ENCODE data around the gene GTF2H4.
"Not testable (repeated sequence)": the region's sequence is repeated elsewhere in the genome, so short reads cannot be mapped to it uniquely, and the experiment has no call there.

GTF2H4 gene

DNA sequence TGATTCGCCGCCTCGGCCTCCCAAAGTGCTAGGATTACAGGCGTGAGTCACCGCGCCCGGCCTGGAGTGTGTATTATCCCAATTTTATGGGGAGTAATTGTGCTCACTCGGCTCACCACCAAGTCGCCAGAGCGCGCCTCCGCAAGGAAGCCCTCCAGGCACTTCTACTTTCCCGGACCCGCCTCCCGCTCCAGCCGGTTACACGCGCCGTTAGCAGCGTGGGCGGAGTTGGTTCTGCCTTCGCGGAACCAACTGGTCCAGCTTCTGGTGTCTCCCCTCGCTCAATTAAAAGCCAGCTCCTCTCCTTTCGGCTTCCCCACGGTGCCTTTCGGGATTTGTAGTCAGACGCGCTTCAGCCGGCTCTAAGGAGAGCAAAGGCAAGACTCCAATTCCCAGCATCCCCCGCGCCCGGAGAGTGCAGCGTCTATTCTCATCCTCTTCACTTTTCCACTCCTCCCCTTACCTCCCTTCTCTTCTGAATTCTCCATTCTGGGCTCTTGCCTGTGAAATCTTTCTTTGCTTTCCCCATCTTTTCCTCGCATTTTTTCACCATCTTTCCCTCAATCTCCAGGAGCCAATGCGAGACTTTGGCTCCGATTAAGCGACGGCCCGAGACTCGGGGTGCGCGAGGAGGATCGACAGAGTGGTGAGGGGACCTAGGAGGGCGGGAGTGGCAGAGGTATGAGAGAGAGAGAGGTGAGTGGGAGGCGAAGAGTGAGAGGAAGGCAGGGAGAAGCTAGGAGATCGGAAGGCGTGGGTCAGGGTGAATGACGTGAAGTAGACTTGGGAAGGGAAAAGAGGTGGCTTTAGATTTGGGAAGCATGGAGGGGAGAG, at the start of gene GTF2H4:
Gene GTF2H4 (plus strand): TSS at position 450 of the 834 bp plus-strand sequence.
- DNase-seq: peak; percentile 95

DNA sequence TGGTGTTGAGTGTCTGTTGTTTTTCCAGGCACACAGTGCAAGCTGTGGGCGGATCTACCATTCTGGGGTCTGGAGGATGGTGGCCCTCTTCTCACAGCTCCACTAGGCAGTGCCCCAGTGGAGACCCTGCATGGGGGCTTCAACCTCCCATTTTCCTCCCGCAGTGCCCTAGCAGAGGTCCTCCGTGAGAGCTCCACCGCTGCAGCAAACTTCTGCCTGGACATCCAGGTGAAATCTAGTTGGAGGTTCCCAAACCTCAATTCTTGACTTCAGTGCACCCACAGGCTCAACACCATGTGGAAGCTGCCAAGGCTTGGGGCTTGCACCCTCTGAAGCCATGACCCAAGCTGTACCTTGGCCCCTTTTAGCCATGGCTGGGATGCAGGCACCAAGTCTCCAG, 48.3 kb upstream of the GTF2H4 start:
- DNase-seq: not testable (repeated sequence)

DNA sequence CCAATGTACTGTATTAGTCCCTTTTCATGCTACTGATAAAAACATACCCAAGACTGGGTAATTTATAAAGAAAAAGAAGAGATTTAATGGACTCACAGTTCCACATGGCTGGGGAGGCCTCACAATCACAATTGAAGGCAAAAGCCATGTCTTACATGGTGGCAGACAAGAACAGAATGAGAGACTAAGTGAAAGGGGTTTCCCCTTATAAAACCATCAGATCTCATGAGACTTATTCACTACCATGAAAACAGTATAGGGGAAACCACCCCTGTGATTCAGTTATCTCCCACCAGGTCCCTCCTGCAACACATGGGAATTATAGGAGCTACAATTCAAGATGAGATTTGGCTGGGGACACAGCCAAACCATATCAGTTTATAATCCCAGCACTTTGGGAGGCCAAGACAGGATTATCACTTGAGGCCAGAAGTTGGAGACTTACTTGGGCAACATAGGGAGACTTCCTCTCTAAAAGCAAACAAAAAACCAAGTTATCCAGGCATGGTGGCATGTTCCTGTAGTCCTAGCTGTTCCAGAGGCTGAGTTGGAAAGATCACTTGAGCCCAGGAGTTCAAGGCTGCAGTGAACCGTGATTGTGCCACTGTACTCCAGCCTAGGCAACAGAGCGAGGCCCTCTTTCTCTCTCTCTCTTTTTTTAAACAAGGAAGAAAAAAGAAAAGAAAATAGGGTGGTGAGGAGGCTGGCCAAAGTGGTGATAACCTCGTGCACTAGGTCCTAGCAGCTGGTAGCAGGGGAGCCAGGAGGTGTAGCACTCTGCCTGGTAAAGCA, 46.6 kb upstream of the GTF2H4 start:
- no peak for DNase-seq

DNA sequence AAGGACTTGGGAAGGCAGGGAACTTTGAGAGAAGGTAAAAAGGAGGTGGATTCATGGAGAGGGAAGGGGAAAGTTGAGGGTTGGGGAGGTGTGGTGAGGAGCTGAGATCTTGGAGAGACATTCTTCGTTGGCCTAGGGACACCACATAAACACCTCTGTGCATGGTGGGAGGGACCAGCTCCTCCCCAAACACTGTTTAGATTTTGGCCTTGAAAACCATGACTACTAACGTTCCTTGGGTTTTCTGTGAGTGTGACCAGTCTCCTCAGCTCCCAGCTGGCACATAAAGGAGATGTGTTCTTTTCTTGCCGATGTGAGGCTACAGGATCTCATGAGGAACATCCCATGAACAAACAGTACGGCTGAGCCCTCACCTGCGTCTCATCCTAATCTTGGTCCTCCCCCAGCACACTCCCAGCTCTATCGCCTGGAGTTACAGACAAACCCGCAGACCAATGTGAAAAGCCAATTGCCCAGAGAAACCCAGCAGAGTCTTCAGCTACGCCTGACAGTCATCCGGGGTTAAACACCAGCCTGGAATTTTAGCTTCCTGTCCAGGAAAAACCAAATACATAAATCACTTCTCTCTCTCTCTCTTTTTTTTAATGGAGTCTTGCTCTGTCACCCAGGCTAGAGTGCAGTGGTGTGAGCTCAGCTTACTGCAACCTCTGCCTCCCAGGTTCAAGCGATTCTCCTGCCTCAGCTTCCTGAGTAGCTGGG, 45.7 kb upstream of the GTF2H4 start:
- no peak for DNase-seq

DNA sequence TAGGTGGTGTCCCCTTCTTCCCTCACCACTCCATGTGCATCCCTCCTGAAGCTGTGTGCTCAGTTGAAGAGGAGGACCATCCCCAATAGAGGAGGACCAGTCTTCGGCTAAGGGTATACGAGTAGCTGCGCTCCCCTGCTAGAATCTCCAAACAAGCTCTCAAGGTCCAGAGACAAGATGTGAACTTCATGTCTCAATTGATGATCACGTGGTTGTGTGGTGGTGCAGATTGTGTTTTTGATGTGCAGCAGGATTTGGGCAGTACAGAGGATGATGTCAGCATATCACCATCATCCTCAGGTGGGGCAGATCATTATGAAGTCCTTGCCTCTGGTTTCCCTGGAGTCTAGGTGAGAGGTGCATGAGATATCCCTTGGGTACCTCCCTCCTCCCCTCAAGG, 43.7 kb upstream of the GTF2H4 start:
- no peak for DNase-seq

DNA sequence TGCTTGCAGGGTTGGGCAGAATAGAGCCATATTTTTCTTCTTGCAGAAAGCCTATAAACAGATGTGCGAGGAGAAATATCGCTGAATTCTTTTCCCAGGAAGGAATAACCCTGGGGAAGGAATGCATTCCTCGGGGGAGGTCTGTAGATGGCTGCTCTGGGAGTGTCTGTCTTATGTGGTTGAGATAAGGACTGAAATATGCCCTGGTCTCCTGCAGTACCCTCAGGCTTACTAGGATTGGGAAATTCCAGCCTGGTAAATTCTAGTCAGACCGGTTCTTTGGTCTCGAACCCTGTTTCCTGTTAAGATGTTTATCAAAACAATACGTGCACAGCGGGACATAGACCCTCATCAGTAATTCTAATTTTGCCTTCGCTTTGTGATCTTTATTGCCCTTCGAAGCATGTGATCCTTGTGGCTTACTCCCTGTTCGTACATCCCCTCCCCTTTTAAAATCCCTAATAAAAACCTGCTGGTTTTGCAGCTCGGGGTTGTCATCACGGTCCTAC, 38.7 kb upstream of the GTF2H4 start:
- not testable (repeated sequence) for DNase-seq

DNA sequence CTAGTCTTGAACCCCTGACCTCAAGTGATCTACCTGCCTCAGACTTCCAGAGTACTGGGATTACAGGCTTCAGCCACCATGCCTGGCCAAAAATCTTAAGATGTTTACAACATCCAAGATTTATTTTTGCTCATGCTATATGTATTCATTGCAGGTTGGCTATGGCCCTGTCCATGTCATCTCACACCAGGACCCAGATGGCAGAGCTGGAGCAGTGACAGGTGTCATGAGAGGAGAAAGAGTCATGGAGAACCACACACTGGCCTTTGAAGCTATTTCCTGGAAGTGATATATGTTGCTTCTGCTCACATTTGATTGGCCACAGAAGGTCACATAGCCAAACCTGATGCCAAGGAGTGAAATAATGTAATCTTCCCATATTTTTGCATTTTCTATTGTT, 37.5 kb upstream of the GTF2H4 start:
- no peak for DNase-seq

DNA sequence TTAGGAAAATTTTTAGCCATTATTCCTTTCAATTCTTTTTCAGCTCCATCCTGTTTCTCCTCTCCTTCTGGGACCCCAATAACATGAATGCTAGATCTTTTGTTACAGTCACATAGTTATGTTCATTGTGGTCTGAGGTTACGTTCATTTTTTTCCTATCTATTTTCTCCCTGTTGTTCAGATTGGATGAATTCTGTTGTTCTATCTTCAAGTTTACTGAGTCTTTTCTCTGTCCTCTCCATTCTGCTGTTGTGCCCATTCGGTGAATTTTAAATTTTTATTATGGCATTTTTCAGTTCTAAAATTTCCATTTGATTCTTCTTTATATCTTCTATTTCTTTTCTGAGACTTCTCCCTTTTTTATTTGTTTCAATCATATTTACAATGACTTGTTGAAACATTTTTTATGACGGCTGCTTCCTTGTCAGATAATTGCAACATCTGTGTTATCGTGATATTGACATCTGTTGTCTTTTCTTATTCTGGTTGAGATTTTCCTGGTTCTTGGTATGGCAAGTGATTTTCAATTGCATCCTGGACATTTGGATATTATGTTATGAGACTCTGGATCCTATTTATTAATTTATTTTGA, 36.3 kb upstream of the GTF2H4 start:
- DNase-seq: no peak

DNA sequence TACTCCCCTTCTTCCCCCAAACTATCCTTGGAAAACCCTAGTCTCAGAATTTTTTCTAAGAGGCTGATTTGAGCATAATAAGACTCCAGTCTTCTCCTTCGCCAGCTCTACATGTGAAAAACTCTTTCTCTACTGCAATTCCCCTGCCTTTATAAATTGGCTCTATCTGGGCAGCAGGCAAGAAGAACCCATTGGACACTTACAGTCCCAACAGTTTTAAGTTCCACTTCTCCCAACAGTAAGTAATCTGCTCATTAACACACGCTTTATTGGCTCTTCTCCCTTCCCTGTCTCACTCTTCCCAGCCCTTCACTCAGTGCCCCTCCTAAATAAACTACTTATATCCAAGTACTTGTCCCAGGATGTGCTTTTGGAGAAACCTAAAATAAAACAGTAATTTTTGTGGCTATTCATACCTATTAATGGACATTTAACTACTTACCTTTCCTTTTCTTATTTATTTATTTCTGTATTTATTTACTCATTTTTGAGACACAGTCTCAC, 34.8 kb upstream of the GTF2H4 start:
- no peak for DNase-seq

DNA sequence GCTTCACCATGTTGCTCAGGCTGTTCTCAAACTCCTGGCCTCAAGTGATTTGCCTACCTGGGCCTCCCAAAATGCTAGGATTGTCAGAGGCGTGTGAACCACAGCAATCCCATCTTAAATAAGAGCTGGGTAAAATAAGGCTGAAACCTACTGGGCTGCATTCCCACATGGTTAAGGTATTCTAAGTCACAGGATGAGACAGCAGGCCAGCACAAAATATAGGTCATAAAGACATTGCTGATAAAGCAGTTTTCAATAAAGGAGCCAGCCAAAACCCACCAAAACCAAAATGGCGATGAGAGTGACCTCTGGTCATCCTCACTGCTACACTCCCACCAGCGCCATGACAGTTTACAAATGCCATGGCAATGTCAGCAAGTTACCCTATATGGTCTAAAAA, 34.2 kb upstream of the GTF2H4 start:
- not testable (repeated sequence) for DNase-seq

DNA sequence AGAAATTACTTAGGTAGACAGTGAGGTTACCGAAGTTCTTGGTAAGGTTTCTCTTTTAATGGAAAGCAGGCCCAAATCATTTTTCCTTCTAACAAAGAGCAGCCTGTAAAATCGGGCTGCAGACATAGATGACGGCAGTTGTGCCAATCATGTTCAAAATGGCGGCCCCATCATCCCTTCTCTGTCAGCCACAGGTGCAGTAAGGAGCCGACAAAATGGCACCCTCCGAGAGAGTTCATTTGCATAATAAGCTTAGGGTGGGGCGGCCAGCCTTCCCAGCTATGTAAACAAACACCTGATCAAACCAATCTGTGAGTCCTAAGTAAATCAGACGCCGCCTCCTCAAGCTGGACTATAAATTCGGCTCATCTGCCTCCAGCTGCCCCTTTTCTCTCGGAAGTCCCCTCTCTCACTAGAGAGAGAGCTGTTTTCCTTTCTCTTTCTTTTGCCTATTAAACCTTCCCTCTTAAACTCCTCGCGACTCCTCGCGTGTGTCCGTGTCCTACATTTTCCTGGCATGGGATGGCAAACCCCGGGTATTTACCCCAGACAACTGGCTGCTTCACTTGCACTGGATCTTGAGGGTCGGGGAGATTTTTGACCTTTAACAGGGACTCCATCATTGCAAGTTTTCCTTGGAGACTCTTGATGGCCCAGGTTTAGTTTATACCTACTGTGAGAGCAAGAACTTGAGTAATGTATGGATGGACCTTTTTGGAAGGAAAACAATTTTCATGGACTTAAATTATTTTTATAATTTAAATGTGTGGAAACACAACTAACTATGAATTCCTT, 32.6 kb upstream of the GTF2H4 start:
- no peak for DNase-seq

DNA sequence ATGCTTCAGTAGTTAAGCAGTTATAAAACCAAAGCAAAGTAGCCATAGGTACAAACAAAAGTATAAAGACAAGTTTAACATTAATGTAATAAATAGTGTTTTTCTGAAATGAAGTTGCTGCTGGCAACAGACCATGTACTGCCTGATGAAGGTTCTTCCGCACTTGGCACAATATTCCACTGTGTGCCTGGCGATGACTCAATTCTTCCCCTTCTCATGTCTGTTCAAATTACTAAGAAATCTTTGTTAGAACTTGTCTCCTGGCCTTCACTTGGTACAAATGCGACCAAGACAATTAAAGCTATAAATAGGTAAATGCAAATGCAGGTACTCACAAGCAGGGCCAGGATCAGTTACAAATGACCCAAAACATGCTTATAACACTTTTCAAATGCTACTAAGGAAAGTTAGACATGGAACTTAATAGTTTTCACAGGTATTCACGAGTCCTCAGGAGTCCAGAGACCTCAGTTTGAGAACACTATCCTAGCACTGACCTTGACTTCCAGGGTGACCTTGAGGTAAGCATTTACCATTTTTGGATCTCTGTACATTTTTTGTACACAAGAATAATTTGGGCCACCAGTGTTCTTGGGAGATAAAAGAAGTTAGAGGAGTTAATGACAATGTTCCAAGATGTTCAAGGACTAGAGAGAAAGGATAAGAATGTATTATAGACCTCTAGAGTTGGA, 31.8 kb upstream of the GTF2H4 start:
- no peak for DNase-seq

DNA sequence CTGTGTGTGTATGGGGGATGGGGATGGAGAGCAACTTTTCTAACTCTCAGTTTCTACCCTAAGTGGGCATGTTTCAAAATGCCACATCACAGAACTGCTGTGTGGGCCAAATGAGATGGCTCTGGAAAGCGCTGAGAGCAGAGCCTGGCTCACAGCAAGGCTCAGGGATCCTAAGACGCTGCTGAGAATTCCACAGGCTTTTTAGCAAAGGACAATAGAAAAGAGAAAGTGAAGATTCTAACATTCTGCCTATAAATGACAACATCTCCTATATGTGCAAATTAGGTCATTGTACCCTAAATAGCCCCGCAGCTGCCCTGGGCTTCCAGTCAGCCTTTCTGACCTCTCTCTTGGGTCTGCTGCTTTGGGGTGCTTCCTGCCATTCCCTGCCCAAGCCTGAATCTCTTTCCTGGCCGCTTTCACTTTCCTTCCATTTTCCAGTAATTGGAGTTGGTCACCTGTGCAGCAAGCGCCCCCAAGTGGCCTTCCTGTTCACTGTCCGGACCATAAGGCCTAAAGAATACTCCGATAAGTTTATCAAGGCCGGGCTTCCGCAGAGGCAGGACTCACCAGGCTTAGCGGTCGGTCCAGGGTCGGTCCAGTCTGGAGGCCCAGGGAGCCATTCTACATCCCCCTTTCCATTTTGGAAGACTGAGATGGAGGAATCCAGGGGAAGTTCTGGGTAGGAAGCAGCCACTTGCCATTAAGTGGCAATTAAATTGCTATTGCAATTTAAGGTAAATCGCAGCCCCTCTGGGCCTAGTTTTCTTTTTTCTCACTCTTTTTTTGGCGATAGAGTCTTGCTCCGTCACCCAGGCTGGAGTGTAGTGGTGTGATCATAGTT, 30.4 kb upstream of the GTF2H4 start:
- DNase-seq: peak; percentile 78 to 82

DNA sequence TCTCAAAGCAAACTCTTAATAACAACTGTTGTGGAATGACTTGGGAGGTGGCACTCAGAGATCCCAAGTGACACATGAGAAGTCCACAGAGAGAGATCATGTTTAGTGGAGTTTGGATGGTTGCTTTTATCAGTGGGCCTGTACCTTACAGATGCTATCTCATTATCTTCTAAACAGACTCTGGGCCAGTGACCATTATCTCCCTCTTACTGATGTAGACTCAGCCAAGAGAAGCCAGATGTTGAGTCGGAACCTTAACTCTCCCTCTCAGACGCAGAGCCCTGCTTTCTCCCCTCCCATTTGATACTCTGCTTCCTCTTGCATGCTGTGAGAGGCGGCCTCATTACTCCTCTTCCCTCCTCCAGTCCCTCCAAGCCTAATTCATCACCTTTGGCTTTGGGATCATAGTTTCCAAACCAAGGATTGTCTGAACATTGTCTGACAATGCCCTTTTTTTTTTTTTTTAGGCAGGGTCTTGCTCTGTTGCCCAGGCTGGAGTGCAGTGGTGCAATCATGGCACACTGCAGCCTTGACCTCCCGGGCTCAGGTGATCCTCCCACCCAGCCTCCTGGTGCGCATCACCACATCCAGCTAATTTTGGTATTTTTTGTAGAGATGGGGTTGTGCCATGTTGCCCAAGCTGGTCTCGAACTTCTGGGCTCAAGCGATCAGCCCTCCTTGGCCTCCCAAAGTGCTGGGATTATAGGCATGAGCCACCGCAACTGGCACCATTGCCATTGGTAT, 28.2 kb upstream of the GTF2H4 start:
- DNase-seq: no peak

DNA sequence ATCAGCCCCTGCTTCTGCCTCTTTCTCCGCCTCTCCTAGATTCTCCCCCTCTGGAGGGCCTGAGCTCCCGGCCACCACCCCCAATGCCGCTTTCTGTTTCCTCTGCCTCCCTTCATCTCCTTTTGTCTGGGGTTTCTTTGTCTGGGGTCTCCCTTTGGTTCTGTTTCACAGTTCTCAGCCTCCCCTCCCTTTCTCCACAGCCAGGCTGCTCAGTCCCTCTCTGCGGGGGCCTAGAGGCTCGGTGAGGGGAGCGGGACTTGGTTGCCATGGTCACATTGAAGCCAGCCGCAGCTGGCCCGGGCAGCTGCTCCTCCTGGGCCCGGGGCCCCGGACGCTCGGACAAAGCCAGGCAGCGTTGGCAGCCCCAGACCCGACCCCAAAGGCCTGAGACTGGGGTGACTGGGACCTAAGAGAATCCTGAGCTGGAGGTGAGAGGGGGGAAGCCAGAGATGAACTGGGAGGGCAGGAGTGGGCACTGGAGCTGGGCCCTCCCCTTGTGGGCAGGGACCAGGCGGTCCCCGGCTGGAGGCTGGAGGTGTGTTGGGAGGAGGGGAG, 27.2 kb upstream of the GTF2H4 start:
- no peak for DNase-seq

DNA sequence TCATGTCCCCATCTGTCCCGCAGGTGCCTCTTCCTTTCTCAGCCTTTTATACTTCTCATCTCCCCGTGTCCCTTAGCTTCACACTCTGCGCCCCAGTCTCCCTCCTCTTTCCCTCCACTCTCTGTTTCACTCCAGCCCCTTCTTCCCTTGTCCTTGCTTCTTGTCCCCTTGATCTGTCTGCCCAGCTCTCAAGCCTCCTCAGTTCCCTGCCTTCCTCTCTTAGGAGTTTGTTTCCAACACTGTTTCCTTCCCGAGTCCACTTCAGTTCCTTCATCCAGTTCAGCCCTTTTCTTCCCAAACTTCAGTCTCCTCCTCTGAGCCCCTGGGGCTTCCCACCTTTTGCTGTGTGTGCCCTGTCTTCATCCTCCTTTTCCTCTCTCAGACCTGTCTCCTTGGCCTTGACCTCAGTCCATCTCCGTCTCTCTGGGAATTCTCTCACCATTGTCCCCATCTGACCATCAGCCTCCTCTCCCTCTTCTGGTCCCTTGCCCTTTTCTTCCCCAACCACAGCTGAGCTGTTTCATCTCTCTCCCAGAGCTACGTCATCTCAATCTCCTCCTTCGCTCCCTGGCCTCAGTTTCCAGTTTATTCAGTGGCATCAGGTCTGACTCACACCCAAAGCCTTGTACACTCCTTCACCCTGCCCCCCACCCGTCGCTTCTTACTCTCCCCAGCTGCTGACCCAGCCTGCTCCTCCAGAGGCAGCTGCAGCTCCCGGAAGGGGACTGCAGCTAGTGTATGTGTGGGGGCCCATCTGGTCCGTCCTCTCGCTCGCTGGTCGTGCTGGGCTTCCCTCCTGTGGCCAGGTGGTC, 26.4 kb upstream of the GTF2H4 start:
- no peak for DNase-seq

DNA sequence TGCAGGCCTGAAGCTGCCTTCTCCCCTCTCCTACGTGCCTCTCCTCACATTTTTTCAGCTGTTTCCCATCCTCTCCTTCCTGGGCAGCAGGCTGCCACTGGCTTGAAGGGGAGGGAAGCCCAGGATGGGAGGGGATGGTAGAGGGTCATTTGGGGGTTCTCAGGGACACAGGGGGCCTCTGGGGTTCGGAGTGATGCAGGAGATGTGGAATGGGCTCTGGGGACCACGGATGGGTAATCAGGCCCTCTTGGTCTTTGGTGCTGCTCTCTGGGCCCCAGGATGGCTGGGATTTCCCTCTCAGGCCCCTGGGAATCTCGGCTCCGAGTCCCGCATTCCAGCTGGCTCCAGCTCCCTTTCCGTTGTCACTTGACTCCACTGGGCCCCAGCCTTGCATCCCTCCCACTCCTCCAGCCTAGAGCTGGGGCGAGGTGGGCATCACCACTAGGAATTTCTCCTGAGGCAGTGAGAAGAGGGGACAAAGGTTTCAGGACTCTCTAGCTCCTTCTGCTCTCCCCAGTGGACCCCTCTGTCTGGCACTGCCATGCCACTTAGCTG, 25.7 kb upstream of the GTF2H4 start:
- DNase-seq: no peak
